K562 (cell line): Measurements from ENCODE around the gene FIBP. TPM values are rescaled to one million over a fixed set of nuclear protein-coding genes. Genes with fewer than 3 reads are reported as not detected.

Experiments used
- ASH1L ChIP-seq: fragments of 450-650 bp; IDR thresholded peaks from 2 replicates; pipeline ENCODE4 v1.6.1; 2018; ENCODE audit warnings: borderline replicate concordance, mild to moderate bottlenecking, low read depth; ENCODE audit not compliant: partially characterized antibody
- CCNT2 ChIP-seq: IDR thresholded peaks from 2 replicates; pipeline ENCODE4 v1.6.1; 2011; ENCODE audit warnings: borderline replicate concordance, low read depth, mild to moderate bottlenecking, moderate library complexity, mixed read lengths, low read length; ENCODE audit not compliant: insufficient read length; ENCODE audit errors: extremely low read depth
- FOS ChIP-seq: IDR thresholded peaks from 3 replicates; pipeline ENCODE4 v1.6.1; 2011; ENCODE audit not compliant: insufficient read length; ENCODE audit errors: extremely low read depth
- MGA ChIP-seq: fragments of 450-650 bp; IDR thresholded peaks from 2 replicates; pipeline ENCODE4 v1.6.1; 2016; ENCODE audit warnings: mild to moderate bottlenecking, moderate library complexity
- NELFE ChIP-seq: IDR thresholded peaks from 2 replicates; pipeline ENCODE4 v1.6.1; 2011; ENCODE audit warnings: mild to moderate bottlenecking; ENCODE audit not compliant: insufficient read depth, insufficient read length
- RFX5 ChIP-seq: IDR thresholded peaks from 2 replicates; pipeline ENCODE4 v1.6.1; 2011; ENCODE audit warnings: low read depth, mild to moderate bottlenecking, improper control_type of control experiment, low read length
- SIX5 ChIP-seq, 2 experiments: IDR thresholded peaks; 2 replicates each; pipeline ENCODE4 v1.6.1; 2011; ENCODE audit warnings: low read length in 2 of 2, borderline replicate concordance in 1 of 2, low read depth in 1 of 2, mild to moderate bottlenecking in 1 of 2, moderate library complexity in 1 of 2; ENCODE audit not compliant: insufficient read depth in 1 of 2
- ZBTB43 ChIP-seq: sonication (generic); formaldehyde crosslinking; IDR thresholded peaks from 2 replicates; pipeline ENCODE4 v1.8.0; 2023; ENCODE audit warnings: mild to moderate bottlenecking, missing genetic modification reagents
- ZNF586 ChIP-seq: fragments of 450-650 bp; formaldehyde crosslinking; conservative IDR thresholded peaks from 2 replicates; pipeline ENCODE4 v1.4.0; 2020; ENCODE audit warnings: mild to moderate bottlenecking, moderate library complexity
- ZNF668 ChIP-seq: fragments of 250-450 bp; sonication (Bioruptor Pico); IDR thresholded peaks from 2 replicates; pipeline ENCODE4 v1.8.0; 2022; ENCODE audit warnings: mild to moderate bottlenecking, inconsistent platforms
- polyA plus RNA-seq, 8 experiments: library from polyadenylated mRNA; depleted of rRNA in 4 of 8; stranded (reverse) in 5 of 8; unstranded in 3 of 8; fragments of >200 nt; fragmentation: Nextera tagmentation in 2 of 8; fragmentation: Illumina TruSeq in 1 of 8; extraction: Ambion mirVana in 2 of 8; extraction: Trizol in 1 of 8; gene quantifications; 2 replicates each; pipeline versions ENCODE4 v1.2.1 to v1.2.3, GENCODE V29; 2011 to 2014; ENCODE audit warnings: inconsistent platforms in 1 of 8, missing spikeins in 1 of 8
- total RNA-seq, 7 experiments: library from RNA; depleted of rRNA in 6 of 7; stranded (reverse); fragments of >200 nt in 6 of 7; fragmentation: Illumina TruSeq in 2 of 7; extraction: Trizol in 2 of 7; gene quantifications; 2 replicates each; pipeline versions ENCODE4 v1.2.1 to v1.2.3, GENCODE V29; 2011 to 2021; ENCODE audit warnings: low replicate concordance in 1 of 7

The FIBP gene
- total and polyA plus RNA-seq, 9 of the 15 experiments (the other 6 are each of a cell fraction or from before 2014, with no cell fraction given) = 41.2 to 79.2 (median 48.6) TPM

- TF ChIP-seq MGA (peak; percentile 29; the same call in 1 of the 2 replicates), SIX5 (IDR thresholded peaks at IDR 0.05; ENCODE audit: borderline replicate concordance in 1 of 2, insufficient read depth in 1 of 2, low read depth in 1 of 2, low read length in 2 of 2) (peak; percentile 88 to 92), ZNF668 (no peak), ZBTB43 (CRISPR knock-in tag) (no peak; the same call in 1 of the 2 replicates), CCNT2 (peak; percentile 67), NELFE (peak; percentile 43), ASH1L (no peak), FOS (no peak), RFX5 (no peak), ZNF586 (CRISPR knock-in tag) (no peak)
These were observed 30.2 kb downstream of the FIBP start, which contains the start of gene CFL1 (continued) for GRCh38 chr11:65857853-65858680.
